Thymus (tissue), 11 donors: ENCODE data around the gene NCKAP5L. TPM values are rescaled to one million over a fixed set of nuclear protein-coding genes. Genes with fewer than 3 reads are reported as not detected.
A peak's percentile ranks its signal among the peaks of the same experiment; 100 is the strongest.
"Not testable (repeated sequence)": the region's sequence is repeated elsewhere in the genome, so short reads cannot be mapped to it uniquely, and the experiment has no call there.

Experiments used
- DNase-seq, 9 donors: peaks; one replicate each; pipeline ENCODE4 v3.0.0-alpha.2; 2013; ENCODE audit warnings: low spot score in 9 of 9, low read depth in 6 of 9, missing footprints in 1 of 9
- H3K27ac ChIP-seq, 2 donors: one replicate each; pipeline ENCODE4 v1.5.1; 2013; ENCODE audit warnings: control low read depth in 1 of 2, low read depth in 1 of 2, low read length in 1 of 2, mild to moderate bottlenecking in 1 of 2, moderate library complexity in 1 of 2
- H3K27me3 ChIP-seq, 2 donors: one replicate each; pipeline ENCODE4 v1.5.1; 2013; ENCODE audit warnings: low read length in 1 of 2; ENCODE audit not compliant: control insufficient read depth in 2 of 2, insufficient read depth in 1 of 2
- H3K36me3 ChIP-seq, 2 donors: one replicate each; pipeline ENCODE4 v1.5.1; 2013; ENCODE audit warnings: low read length in 1 of 2, mild to moderate bottlenecking in 1 of 2, moderate library complexity in 1 of 2; ENCODE audit not compliant: control insufficient read depth in 2 of 2, insufficient read depth in 2 of 2
- H3K4me1 ChIP-seq, 2 donors: one replicate each; pipeline ENCODE4 v1.5.1; 2013; ENCODE audit warnings: low read length in 2 of 2; ENCODE audit not compliant: control insufficient read depth in 2 of 2, insufficient read depth in 2 of 2
- H3K4me3 ChIP-seq, 2 donors: one replicate each; pipeline ENCODE4 v1.5.1; 2013; ENCODE audit warnings: low read length in 2 of 2, control low read depth in 1 of 2, mild to moderate bottlenecking in 1 of 2
- H3K9me3 ChIP-seq, 2 donors: one replicate each; pipeline ENCODE4 v1.5.1; 2013; ENCODE audit warnings: low read length in 1 of 2, mild to moderate bottlenecking in 1 of 2; ENCODE audit not compliant: control insufficient read depth in 2 of 2, insufficient read depth in 1 of 2
- WGBS: extraction: QIAGEN DNeasy Blood & Tissue Kit; methylation state at CpG from one replicate; pipeline ENCODE4 v1.1.7; 2013; 5-methylcytosine and 5-hydroxymethylcytosine counted together
- polyA plus RNA-seq: library from polyadenylated mRNA; stranded (reverse); fragments of 200-250 nt; gene quantifications from one replicate; pipeline ENCODE4 v1.2.3, GENCODE V29; 2013
- total RNA-seq: library from RNA; stranded (reverse); fragments of 120-200 nt; gene quantifications from one replicate; pipeline ENCODE4 v1.2.4, GENCODE V29; 2013
- donor health status: healthy.

Gene NCKAP5L
- total and polyA plus RNA-seq, 2 donors, result 5.6 to 17.5 TPM

- Histone ChIP-seq H3K27ac (no peak overlapping the region), H3K4me3 (no peak overlapping the region), H3K9me3 (no peaks in the 10 kb centered on the region), H3K27me3 (peaks cover 0 to 6% of the 10 kb centered on the region in 2 donors), H3K36me3 (no peaks in the 10 kb centered on the region), H3K4me1 (peaks cover 0 to 15% of the 10 kb centered on the region in 2 donors)
- 96% methylated on average over 5 of the region's 5 CpGs for WGBS
- DNase-seq, result no peak
Observed at GRCh38 chr12:49872381-49872780, 44.2 kb upstream of the NCKAP5L start.

- H3K9me3 ChIP-seq, H3K36me3 ChIP-seq, H3K27ac ChIP-seq, DNase-seq, H3K27me3 ChIP-seq, H3K4me3 ChIP-seq: not testable (repeated sequence)
- H3K4me1 ChIP-seq, result peaks cover 0 to 15% of the 10 kb centered on the region in 2 donors
- WGBS, result 99% methylated on average over 8 of the region's 8 CpGs
Observed at GRCh38 chr12:49871811-49872251, 43.6 kb upstream of the NCKAP5L start.

- no peak for DNase-seq
- Histone ChIP-seq H3K9me3 (no peaks in the 10 kb centered on the region), H3K36me3 (no peaks in the 10 kb centered on the region), H3K27ac (no peak overlapping the region), H3K27me3 (peaks cover 0 to 6% of the 10 kb centered on the region in 2 donors), H3K4me3 (no peak overlapping the region), H3K4me1 (peaks cover 0 to 15% of the 10 kb centered on the region in 2 donors)
- 95% methylated on average over 4 of the region's 4 CpGs for WGBS
Observed at GRCh38 chr12:49871263-49871561, 43.0 kb upstream of the NCKAP5L start.

GRCh38 chr12:49870501-49871262 is 42.5 kb upstream of the NCKAP5L start:
- Histone ChIP-seq H3K27ac (no peak overlapping the region), H3K9me3 (no peaks in the 10 kb centered on the region), H3K4me1 (peaks cover 0 to 15% of the 10 kb centered on the region in 2 donors), H3K36me3 (no peaks in the 10 kb centered on the region), H3K27me3 (peaks cover 0 to 6% of the 10 kb centered on the region in 2 donors), H3K4me3 (no peak overlapping the region)
- no peak for DNase-seq
- 98% methylated on average over 11 of the region's 11 CpGs for WGBS

- H3K9me3 ChIP-seq, result no peaks in the 10 kb centered on the region
- H3K36me3 ChIP-seq, result no peaks in the 10 kb centered on the region
- peaks cover 0 to 9% of the 10 kb centered on the region in 2 donors for H3K27me3 ChIP-seq
- peak overlapping the region in 1 of 2 donors; percentile 12 for H3K27ac ChIP-seq
- WGBS, result 94% methylated on average over 14 of the region's 14 CpGs
- no peak for DNase-seq
- H3K4me3 ChIP-seq, result no peak overlapping the region
- H3K4me1 ChIP-seq, result peaks cover 0 to 15% of the 10 kb centered on the region in 2 donors
Observed at GRCh38 chr12:49869816-49870500, 41.7 kb upstream of the NCKAP5L start.

GRCh38 chr12:49868952-49869815 is 41.0 kb upstream of the NCKAP5L start:
- no peak overlapping the region for H3K4me3 ChIP-seq
- H3K27me3 ChIP-seq, result peaks cover 0 to 9% of the 10 kb centered on the region in 2 donors
- peaks cover 0 to 15% of the 10 kb centered on the region in 2 donors for H3K4me1 ChIP-seq
- H3K36me3 ChIP-seq, result no peaks in the 10 kb centered on the region
- 59% methylated on average over 16 of the region's 16 CpGs for WGBS
- H3K9me3 ChIP-seq, result no peaks in the 10 kb centered on the region
- peak overlapping the region in 1 of 2 donors; percentile 32 for H3K27ac ChIP-seq
- DNase-seq, result peak in 5 of 9 donors; percentile 6 to 30 (median 8)

GRCh38 chr12:49868449-49868848 is 40.2 kb upstream of the NCKAP5L start:
- WGBS, result 95% methylated on average over 16 of the region's 16 CpGs
- Histone ChIP-seq H3K36me3 (no peaks in the 10 kb centered on the region), H3K4me3 (no peak overlapping the region), H3K27ac (peak overlapping the region in 1 of 2 donors; percentile 32), H3K4me1 (peaks cover 0 to 15% of the 10 kb centered on the region in 2 donors), H3K9me3 (no peaks in the 10 kb centered on the region), H3K27me3 (peaks cover 0 to 7% of the 10 kb centered on the region in 2 donors)
- no peak for DNase-seq

- Histone ChIP-seq H3K27me3 (peaks cover 0 to 7% of the 10 kb centered on the region in 2 donors), H3K4me3 (no peak overlapping the region), H3K4me1 (peaks cover 0 to 15% of the 10 kb centered on the region in 2 donors), H3K27ac (peak overlapping the region in 1 of 2 donors; percentile 1), H3K9me3 (no peaks in the 10 kb centered on the region), H3K36me3 (no peaks in the 10 kb centered on the region)
- 74% methylated on average over 11 of the region's 11 CpGs for WGBS
- DNase-seq, result no peak
Observed at GRCh38 chr12:49867570-49868341, 39.5 kb upstream of the NCKAP5L start.
